ENCODE measurements around the gene CRACR2B.

The CRACR2B gene

GRCh38 chr11:824292-824880, 3.3 kb upstream of the CRACR2B start:
- Histone ChIP-seq H3K4me1 (ENCODE audit: insufficient read depth, low read length, poor library complexity, severe bottlenecking) (peaks cover 36% of the 10 kb centered on the region), H3K9me2 (replicated peaks; ENCODE audit: low read depth, low read length) (no peaks in the 10 kb centered on the region), H3K79me2 (ENCODE audit: insufficient read depth, low read length) (peaks cover 30% of the 10 kb centered on the region), H3F3A (ENCODE audit: low read depth) (no peaks in the 10 kb centered on the region), H3K9me3 (ENCODE audit: insufficient read depth, low read depth, low read length) (no peaks in the 10 kb centered on the region), H4K20me1 (ENCODE audit: insufficient read depth, low read length, poor library complexity, severe bottlenecking) (peaks cover 27% of the 10 kb centered on the region), H3K27me3 (ENCODE audit: insufficient read depth, low read length, poor library complexity, severe bottlenecking) (no peaks in the 10 kb centered on the region), H3K9ac (ENCODE audit: low read depth, low read length, poor library complexity, severe bottlenecking) (no peak overlapping the region), H3K36me3 (ENCODE audit: insufficient read depth, low read length) (no peaks in the 10 kb centered on the region), H3K4me3 (ENCODE audit: low read length, poor library complexity, severe bottlenecking) (no peak overlapping the region), H2AFZ (ENCODE audit: low read length) (no peak overlapping the region), H3K4me2 (ENCODE audit: low read depth, low read length, poor library complexity, severe bottlenecking) (no peak overlapping the region)
- TF ChIP-seq EZH2phosphoT487 (IDR thresholded peaks at IDR 0.05; ENCODE audit: borderline replicate concordance) (no peak), CTCF (conservative IDR thresholded peaks at IDR 0.05; ENCODE audit: low read length) (no peak)

GRCh38 chr11:824942-825341, 2.8 kb upstream of the CRACR2B start:
- H3K4me1 ChIP-seq (ENCODE audit: insufficient read depth, low read length, poor library complexity, severe bottlenecking), result peaks cover 36% of the 10 kb centered on the region

GRCh38 chr11:825366-826226, 2.1 kb upstream of the CRACR2B start:
- peaks cover 24% of the 10 kb centered on the region for H3K79me2 ChIP-seq (ENCODE audit: insufficient read depth, low read length)
- H3F3A ChIP-seq (ENCODE audit: low read depth), result no peaks in the 10 kb centered on the region
- H3K9ac ChIP-seq (ENCODE audit: low read depth, low read length, poor library complexity, severe bottlenecking), result peak overlapping the region; percentile 88
- H3K36me3 ChIP-seq (ENCODE audit: insufficient read depth, low read length), result no peaks in the 10 kb centered on the region
- H3K9me3 ChIP-seq (ENCODE audit: insufficient read depth, low read depth, low read length), result no peaks in the 10 kb centered on the region
- no peaks in the 10 kb centered on the region for H3K9me2 ChIP-seq (replicated peaks; ENCODE audit: low read depth, low read length)
- H3K4me3 ChIP-seq (ENCODE audit: low read length, poor library complexity, severe bottlenecking), result no peak overlapping the region
- H4K20me1 ChIP-seq (ENCODE audit: insufficient read depth, low read length, poor library complexity, severe bottlenecking), result peaks cover 16% of the 10 kb centered on the region
- no peaks in the 10 kb centered on the region for H3K27me3 ChIP-seq (ENCODE audit: insufficient read depth, low read length, poor library complexity, severe bottlenecking)
- H2AFZ ChIP-seq (ENCODE audit: low read length), result no peak overlapping the region
- TF ChIP-seq CTCF (conservative IDR thresholded peaks at IDR 0.05; ENCODE audit: low read length), result no peak
- no peak for TF ChIP-seq EZH2phosphoT487 (IDR thresholded peaks at IDR 0.05; ENCODE audit: borderline replicate concordance)
- H3K4me1 ChIP-seq (ENCODE audit: insufficient read depth, low read length, poor library complexity, severe bottlenecking), result peaks cover 30% of the 10 kb centered on the region
- peak overlapping the region; percentile 92 for H3K4me2 ChIP-seq (ENCODE audit: low read depth, low read length, poor library complexity, severe bottlenecking)

More at GRCh38 chr11:824942-825341, 2.8 kb upstream of the CRACR2B start:
- H3K4me3 ChIP-seq (ENCODE audit: low read length, poor library complexity, severe bottlenecking), result no peak overlapping the region
- no peaks in the 10 kb centered on the region for H3F3A ChIP-seq (ENCODE audit: low read depth)
- peaks cover 23% of the 10 kb centered on the region for H4K20me1 ChIP-seq (ENCODE audit: insufficient read depth, low read length, poor library complexity, severe bottlenecking)
- H3K36me3 ChIP-seq (ENCODE audit: insufficient read depth, low read length), result no peaks in the 10 kb centered on the region
- TF ChIP-seq CTCF (conservative IDR thresholded peaks at IDR 0.05; ENCODE audit: low read length) (no peak), EZH2phosphoT487 (IDR thresholded peaks at IDR 0.05; ENCODE audit: borderline replicate concordance) (no peak)
- H2AFZ ChIP-seq (ENCODE audit: low read length), result no peak overlapping the region
- no peaks in the 10 kb centered on the region for H3K9me3 ChIP-seq (ENCODE audit: insufficient read depth, low read depth, low read length)
- H3K9ac ChIP-seq (ENCODE audit: low read depth, low read length, poor library complexity, severe bottlenecking), result no peak overlapping the region
- no peak overlapping the region for H3K4me2 ChIP-seq (ENCODE audit: low read depth, low read length, poor library complexity, severe bottlenecking)
- H3K79me2 ChIP-seq (ENCODE audit: insufficient read depth, low read length), result peaks cover 30% of the 10 kb centered on the region
- no peaks in the 10 kb centered on the region for H3K27me3 ChIP-seq (ENCODE audit: insufficient read depth, low read length, poor library complexity, severe bottlenecking)
- no peaks in the 10 kb centered on the region for H3K9me2 ChIP-seq (replicated peaks; ENCODE audit: low read depth, low read length)

Data from Loucy (cell line).